ENCODE measurements around the gene PAK4. TPM values are rescaled to one million over a fixed set of nuclear protein-coding genes. Genes with fewer than 3 reads are reported as not detected.

The PAK4 gene
- total RNA-seq, 1 experiment from 2014 or later: 1.7 TPM

- no peaks in the 10 kb centered on the region for H3K36me3 ChIP-seq (ENCODE audit: insufficient read depth, low read length)
- H3K4me3 ChIP-seq (ENCODE audit: low read length): no peak overlapping the region
- no peak for DNase-seq
- H3K4me2 ChIP-seq (ENCODE audit: low read depth, low read length, poor library complexity, severe bottlenecking): no peak overlapping the region
- H2AFZ ChIP-seq (ENCODE audit: low read length): no peak overlapping the region
- no peaks in the 10 kb centered on the region for H3K27me3 ChIP-seq (ENCODE audit: low read length)
- no peak overlapping the region for H3K9ac ChIP-seq (ENCODE audit: low read length)
- H3K9me3 ChIP-seq (ENCODE audit: low read length): no peaks in the 10 kb centered on the region
- peaks cover 31% of the 10 kb centered on the region; the same call in 1 of the 2 replicates for H4K20me1 ChIP-seq (ENCODE audit: insufficient read depth, low read depth, low read length)
- H3K79me2 ChIP-seq (ENCODE audit: low read length): peaks cover 4% of the 10 kb centered on the region; the same call in 1 of the 2 replicates
- no peak overlapping the region for H3K27ac ChIP-seq (ENCODE audit: low read length)
- H3K4me1 ChIP-seq (ENCODE audit: low read length): no peaks in the 10 kb centered on the region
- no peaks in the 10 kb centered on the region for H3K9me2 ChIP-seq (replicated peaks; ENCODE audit: insufficient read depth, low read length)
Measured at GRCh38 chr19:39144290-39145071, 18.9 kb downstream of the PAK4 start.

- H3K9ac ChIP-seq (ENCODE audit: low read length): no peak overlapping the region
- H3K4me1 ChIP-seq (ENCODE audit: low read length): no peaks in the 10 kb centered on the region
- H3K79me2 ChIP-seq (ENCODE audit: low read length): peaks cover 4% of the 10 kb centered on the region; the same call in 1 of the 2 replicates
- H3K9me2 ChIP-seq (replicated peaks; ENCODE audit: insufficient read depth, low read length): no peaks in the 10 kb centered on the region
- peaks cover 31% of the 10 kb centered on the region; the same call in 1 of the 2 replicates for H4K20me1 ChIP-seq (ENCODE audit: insufficient read depth, low read depth, low read length)
- no peak overlapping the region for H2AFZ ChIP-seq (ENCODE audit: low read length)
- H3K27ac ChIP-seq (ENCODE audit: low read length): no peak overlapping the region
- H3K9me3 ChIP-seq (ENCODE audit: low read length): no peaks in the 10 kb centered on the region
- H3K36me3 ChIP-seq (ENCODE audit: insufficient read depth, low read length): no peaks in the 10 kb centered on the region
- no peak overlapping the region for H3K4me2 ChIP-seq (ENCODE audit: low read depth, low read length, poor library complexity, severe bottlenecking)
- H3K4me3 ChIP-seq (ENCODE audit: low read length): no peak overlapping the region
- no peak for DNase-seq
- no peaks in the 10 kb centered on the region for H3K27me3 ChIP-seq (ENCODE audit: low read length)
Measured at GRCh38 chr19:39145180-39145953, 19.8 kb downstream of the PAK4 start.

- Histone ChIP-seq H3K27me3 (ENCODE audit: low read length) (no peaks in the 10 kb centered on the region), H3K4me2 (ENCODE audit: low read depth, low read length, poor library complexity, severe bottlenecking) (no peak overlapping the region), H3K36me3 (ENCODE audit: insufficient read depth, low read length) (no peaks in the 10 kb centered on the region), H4K20me1 (ENCODE audit: insufficient read depth, low read depth, low read length) (peaks cover 26% of the 10 kb centered on the region; the same call in 1 of the 2 replicates), H3K79me2 (ENCODE audit: low read length) (peaks cover 4% of the 10 kb centered on the region; the same call in 1 of the 2 replicates), H3K4me1 (ENCODE audit: low read length) (no peaks in the 10 kb centered on the region), H3K9me3 (ENCODE audit: low read length) (no peaks in the 10 kb centered on the region), H3K27ac (ENCODE audit: low read length) (no peak overlapping the region), H3K9ac (ENCODE audit: low read length) (no peak overlapping the region), H3K4me3 (ENCODE audit: low read length) (no peak overlapping the region), H3K9me2 (replicated peaks; ENCODE audit: insufficient read depth, low read length) (no peaks in the 10 kb centered on the region), H2AFZ (ENCODE audit: low read length) (no peak overlapping the region)
- no peak for DNase-seq
Measured at GRCh38 chr19:39146091-39146490, 20.5 kb downstream of the PAK4 start.

GRCh38 chr19:39146686-39147450, 21.3 kb downstream of the PAK4 start:
- Histone ChIP-seq H3K9ac (ENCODE audit: low read length) (no peak overlapping the region), H3K27me3 (ENCODE audit: low read length) (no peaks in the 10 kb centered on the region), H3K79me2 (ENCODE audit: low read length) (peaks cover 4% of the 10 kb centered on the region; the same call in 1 of the 2 replicates), H3K4me1 (ENCODE audit: low read length) (no peaks in the 10 kb centered on the region), H3K9me3 (ENCODE audit: low read length) (no peaks in the 10 kb centered on the region), H3K27ac (ENCODE audit: low read length) (no peak overlapping the region), H4K20me1 (ENCODE audit: insufficient read depth, low read depth, low read length) (peaks cover 26% of the 10 kb centered on the region; the same call in 1 of the 2 replicates), H3K36me3 (ENCODE audit: insufficient read depth, low read length) (no peaks in the 10 kb centered on the region), H2AFZ (ENCODE audit: low read length) (no peak overlapping the region), H3K4me3 (ENCODE audit: low read length) (no peak overlapping the region), H3K9me2 (replicated peaks; ENCODE audit: insufficient read depth, low read length) (no peaks in the 10 kb centered on the region), H3K4me2 (ENCODE audit: low read depth, low read length, poor library complexity, severe bottlenecking) (no peak overlapping the region)
- no peak for DNase-seq

DNA sequence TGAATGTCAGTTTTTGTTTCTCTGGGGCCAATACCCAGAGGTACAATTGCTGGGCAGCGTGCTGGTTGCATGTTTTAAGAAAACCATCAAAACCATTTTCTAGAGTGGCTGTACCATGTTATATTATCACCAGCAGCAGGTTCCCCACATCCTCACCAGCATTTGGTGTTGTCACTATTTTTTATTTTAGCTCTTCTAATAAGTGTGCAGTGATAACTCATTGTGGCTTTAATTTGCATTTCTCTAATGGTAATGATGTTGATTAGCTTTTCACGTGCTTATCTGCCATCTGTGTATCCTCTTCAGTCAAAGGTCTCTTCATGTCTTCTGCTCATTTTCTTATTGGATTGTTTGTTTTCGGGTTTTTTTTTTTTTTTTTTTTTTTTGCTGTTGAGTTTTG, 21.9 kb downstream of the PAK4 start:
- no peak overlapping the region for H3K4me2 ChIP-seq (ENCODE audit: low read depth, low read length, poor library complexity, severe bottlenecking)
- no peaks in the 10 kb centered on the region for H3K27me3 ChIP-seq (ENCODE audit: low read length)
- no peaks in the 10 kb centered on the region for H3K9me2 ChIP-seq (replicated peaks; ENCODE audit: insufficient read depth, low read length)
- H2AFZ ChIP-seq (ENCODE audit: low read length): no peak overlapping the region
- H3K4me1 ChIP-seq (ENCODE audit: low read length): no peaks in the 10 kb centered on the region
- peaks cover 20% of the 10 kb centered on the region; the same call in 1 of the 2 replicates for H4K20me1 ChIP-seq (ENCODE audit: insufficient read depth, low read depth, low read length)
- DNase-seq: no peak
- peaks cover 4% of the 10 kb centered on the region; the same call in 1 of the 2 replicates for H3K79me2 ChIP-seq (ENCODE audit: low read length)
- no peaks in the 10 kb centered on the region for H3K36me3 ChIP-seq (ENCODE audit: insufficient read depth, low read length)
- H3K9me3 ChIP-seq (ENCODE audit: low read length): no peaks in the 10 kb centered on the region
- H3K9ac ChIP-seq (ENCODE audit: low read length): no peak overlapping the region
- H3K27ac ChIP-seq (ENCODE audit: low read length): no peak overlapping the region
- H3K4me3 ChIP-seq (ENCODE audit: low read length): no peak overlapping the region

- H3K9ac ChIP-seq (ENCODE audit: low read length): no peak overlapping the region
- peaks cover 4% of the 10 kb centered on the region; the same call in 1 of the 2 replicates for H3K79me2 ChIP-seq (ENCODE audit: low read length)
Measured at GRCh38 chr19:39148939-39149529, 23.4 kb downstream of the PAK4 start.

GRCh38 chr19:39150235-39150634, 24.6 kb downstream of the PAK4 start:
- Histone ChIP-seq H4K20me1 (ENCODE audit: insufficient read depth, low read depth, low read length) (peaks cover 10% of the 10 kb centered on the region; the same call in 1 of the 2 replicates), H3K9ac (ENCODE audit: low read length) (no peak overlapping the region), H3K9me2 (replicated peaks; ENCODE audit: insufficient read depth, low read length) (no peaks in the 10 kb centered on the region), H3K9me3 (ENCODE audit: low read length) (no peaks in the 10 kb centered on the region), H2AFZ (ENCODE audit: low read length) (no peak overlapping the region), H3K4me3 (ENCODE audit: low read length) (no peak overlapping the region), H3K27ac (ENCODE audit: low read length) (no peak overlapping the region), H3K27me3 (ENCODE audit: low read length) (no peaks in the 10 kb centered on the region), H3K4me2 (ENCODE audit: low read depth, low read length, poor library complexity, severe bottlenecking) (no peak overlapping the region), H3K36me3 (ENCODE audit: insufficient read depth, low read length) (no peaks in the 10 kb centered on the region), H3K79me2 (ENCODE audit: low read length) (peaks cover 4% of the 10 kb centered on the region; the same call in 1 of the 2 replicates), H3K4me1 (ENCODE audit: low read length) (no peaks in the 10 kb centered on the region)
- no peak for DNase-seq

More at GRCh38 chr19:39148939-39149529, 23.4 kb downstream of the PAK4 start:
- Histone ChIP-seq H3K4me1 (ENCODE audit: low read length) (no peaks in the 10 kb centered on the region), H3K4me3 (ENCODE audit: low read length) (no peak overlapping the region), H3K4me2 (ENCODE audit: low read depth, low read length, poor library complexity, severe bottlenecking) (no peak overlapping the region), H3K27me3 (ENCODE audit: low read length) (no peaks in the 10 kb centered on the region), H2AFZ (ENCODE audit: low read length) (no peak overlapping the region), H3K36me3 (ENCODE audit: insufficient read depth, low read length) (no peaks in the 10 kb centered on the region), H3K27ac (ENCODE audit: low read length) (no peak overlapping the region), H3K9me2 (replicated peaks; ENCODE audit: insufficient read depth, low read length) (no peaks in the 10 kb centered on the region), H4K20me1 (ENCODE audit: insufficient read depth, low read depth, low read length) (peaks cover 16% of the 10 kb centered on the region; the same call in 1 of the 2 replicates), H3K9me3 (ENCODE audit: low read length) (no peaks in the 10 kb centered on the region)
- DNase-seq: no peak
